DMS153 (cell line): ENCODE data around the gene KCNAB2.

ENCODE experiments used
- DNase-seq: peaks from one replicate; lab custom pipeline; 2025; lab: John Stamatoyannopoulos, UW

The KCNAB2 gene

GRCh38 chr1:6045561-6045960 lies at the start of gene KCNAB2:
KCNAB2 (plus strand) TSS chr1:6045888; CDS start chr1:6051537, 5,649 bp downstream.
- DNase-seq = no peak

- DNase-seq = no peak
These were observed 48.9 kb upstream of the KCNAB2 start for GRCh38 chr1:5996641-5997270.

- no peak for DNase-seq
These were observed 48.4 kb upstream of the KCNAB2 start for GRCh38 chr1:5997316-5997715.

- DNase-seq = no peak
These were observed 47.4 kb upstream of the KCNAB2 start for GRCh38 chr1:5998051-5998905.

- DNase-seq = no peak
These were observed 46.8 kb upstream of the KCNAB2 start for GRCh38 chr1:5998906-5999301.

GRCh38 chr1:5999711-6000443 lies 45.8 kb upstream of the KCNAB2 start:
- DNase-seq = no peak

- no peak for DNase-seq
These were observed 45.0 kb upstream of the KCNAB2 start for GRCh38 chr1:6000444-6001288.

DNA sequence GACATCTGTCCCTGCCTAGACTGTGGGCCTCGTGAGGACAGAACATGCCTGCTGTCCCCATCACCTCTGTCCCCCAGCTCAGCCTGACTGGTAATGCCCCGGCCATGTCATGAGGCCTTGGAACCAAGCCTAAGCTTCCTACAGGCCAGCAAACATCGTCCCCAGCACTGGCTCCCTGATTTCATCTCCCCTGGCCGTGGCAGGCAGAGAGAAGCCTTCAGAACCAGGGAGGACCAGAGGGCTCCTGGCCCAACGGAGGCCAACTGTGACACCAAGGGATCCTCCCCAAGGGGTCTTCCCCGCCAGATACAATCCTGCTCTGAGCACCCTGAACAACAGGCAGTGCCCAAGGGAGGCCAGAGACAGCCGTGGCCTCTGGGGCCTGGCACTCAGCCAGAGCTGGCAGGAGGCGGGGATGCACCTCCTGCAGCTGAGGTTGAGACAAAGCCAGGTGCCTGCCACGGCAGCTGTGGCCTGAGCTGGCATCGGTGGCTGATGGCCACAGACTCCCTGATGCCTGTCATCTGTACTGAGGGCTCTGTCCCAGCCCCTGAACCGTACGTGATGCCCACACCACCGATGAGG lies 43.6 kb upstream of the KCNAB2 start:
- peak; percentile 76 for DNase-seq

- DNase-seq = no peak
These were observed 42.8 kb upstream of the KCNAB2 start for GRCh38 chr1:6002714-6003501.

DNA sequence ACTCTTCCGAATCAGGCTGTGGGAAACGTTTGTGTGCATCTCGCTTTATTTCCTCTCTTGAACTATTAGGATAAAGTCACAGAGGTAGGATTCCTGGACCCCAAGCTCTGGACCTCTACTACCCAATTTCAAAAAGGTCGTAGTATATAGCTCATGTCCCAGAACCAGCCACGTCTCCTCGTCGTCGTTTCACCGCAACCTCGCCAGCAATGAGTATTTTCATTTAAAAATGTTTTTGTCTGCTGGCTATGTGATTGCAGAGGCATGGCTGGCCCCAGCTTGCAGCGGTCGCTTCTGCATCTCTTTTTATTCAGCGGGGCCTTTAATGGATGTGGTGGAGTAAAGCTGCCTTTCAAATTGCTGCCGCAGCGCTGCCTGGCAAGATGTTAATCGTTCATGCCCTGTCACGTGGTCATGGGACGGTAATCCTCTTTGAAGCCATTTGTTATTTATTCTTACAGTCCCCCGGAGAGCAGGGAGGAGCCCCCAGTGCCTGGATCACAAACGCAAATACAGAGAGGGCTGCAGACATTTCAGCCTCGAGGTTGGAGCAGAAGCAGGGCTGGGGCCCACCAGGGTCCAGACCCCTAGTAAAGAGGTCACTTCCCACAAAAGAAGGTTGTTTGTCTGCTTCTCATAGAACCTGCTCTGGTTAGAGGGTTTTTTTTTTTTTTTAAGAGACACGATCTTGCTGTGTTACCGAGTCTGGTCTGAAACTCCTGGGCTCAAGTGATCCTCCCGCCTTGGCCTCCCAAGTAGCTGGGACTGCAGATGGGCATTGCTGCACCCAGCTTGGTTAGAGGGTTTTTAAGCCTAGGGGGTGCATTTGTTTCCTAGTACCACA lies 41.9 kb upstream of the KCNAB2 start:
- DNase-seq = peak; percentile 46

GRCh38 chr1:6004412-6005123 lies 41.1 kb upstream of the KCNAB2 start:
- no peak for DNase-seq

DNA sequence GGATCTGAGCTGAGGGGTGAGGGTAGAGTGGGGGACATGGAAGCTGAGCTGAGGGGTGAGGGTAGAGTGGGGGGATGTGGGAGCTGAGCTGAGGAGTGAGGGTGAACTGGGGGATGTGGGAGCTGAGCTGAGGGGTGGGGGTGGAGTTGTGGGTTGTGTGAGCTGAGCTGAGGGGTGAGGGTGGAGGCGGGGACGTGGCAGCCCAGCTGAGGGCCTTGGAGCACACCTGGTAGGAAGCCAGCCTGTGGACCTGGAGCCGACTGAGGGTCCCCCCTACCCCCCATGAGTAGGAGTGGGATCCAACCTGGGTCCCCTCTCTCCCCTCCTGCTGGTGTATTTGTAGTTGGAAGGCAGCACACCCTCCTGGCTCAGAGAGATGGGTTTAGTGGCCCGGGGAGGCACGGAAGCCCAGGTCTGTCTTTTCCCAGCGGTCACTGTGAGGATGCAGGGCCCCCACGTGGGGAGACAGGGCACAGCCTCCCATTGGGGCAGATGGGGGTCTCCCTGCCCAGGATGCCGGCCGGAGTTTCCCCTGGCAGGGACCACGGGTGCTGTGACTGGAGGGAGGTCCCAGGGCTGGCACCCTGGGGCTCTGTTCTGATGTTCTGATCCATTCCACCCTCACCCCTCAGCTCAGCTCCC lies 40.3 kb upstream of the KCNAB2 start:
- no peak for DNase-seq

- DNase-seq = no peak
These were observed 38.8 kb upstream of the KCNAB2 start for GRCh38 chr1:6006882-6007281.

GRCh38 chr1:6007318-6008083 lies 38.2 kb upstream of the KCNAB2 start:
- no peak for DNase-seq

DNA sequence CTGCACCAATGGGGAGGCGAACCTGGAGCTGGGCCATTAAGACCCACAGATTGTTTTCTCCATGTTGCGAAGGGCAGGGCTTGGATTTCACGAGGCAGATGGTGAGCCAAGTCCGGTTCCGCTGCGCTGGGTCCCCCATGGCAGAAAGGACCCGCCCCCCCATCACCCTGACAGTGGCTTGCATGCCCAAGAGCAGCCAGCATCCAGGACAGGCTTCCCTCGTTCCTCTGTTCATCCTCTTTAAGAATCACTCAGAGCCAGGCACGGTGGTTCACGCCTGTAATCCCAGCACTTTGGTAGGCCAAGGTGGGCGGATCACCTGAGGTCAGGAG lies 37.6 kb upstream of the KCNAB2 start:
- DNase-seq = no peak

GRCh38 chr1:6008696-6009095 lies 37.0 kb upstream of the KCNAB2 start:
- DNase-seq = no peak

- no peak for DNase-seq
These were observed 36.3 kb upstream of the KCNAB2 start for GRCh38 chr1:6009120-6010040.
